Testis (tissue), 2 donors: ENCODE results near the gene BCS1L.

Source experiments
- POLR2A ChIP-seq: fragments of 450-650 bp; IDR thresholded peaks from one replicate; pipeline ENCODE4 v1.6.1; 2017; ENCODE audit warnings: antibody characterized with exemption, mild to moderate bottlenecking, moderate library complexity
- TF ChIP-seq, protein P1 (sequence below), 3 experiments: fragments of 450-650 bp in 2 of 3; fragments of 200-600 bp in 1 of 3; sonication (generic) in 1 of 3; IDR thresholded peaks; one replicate each; pipeline ENCODE4 v1.5.1; 2016 to 2019; ENCODE audit warnings: antibody characterized with exemption in 3 of 3, mild to moderate bottlenecking in 2 of 3, moderate library complexity in 1 of 3

DNA sequence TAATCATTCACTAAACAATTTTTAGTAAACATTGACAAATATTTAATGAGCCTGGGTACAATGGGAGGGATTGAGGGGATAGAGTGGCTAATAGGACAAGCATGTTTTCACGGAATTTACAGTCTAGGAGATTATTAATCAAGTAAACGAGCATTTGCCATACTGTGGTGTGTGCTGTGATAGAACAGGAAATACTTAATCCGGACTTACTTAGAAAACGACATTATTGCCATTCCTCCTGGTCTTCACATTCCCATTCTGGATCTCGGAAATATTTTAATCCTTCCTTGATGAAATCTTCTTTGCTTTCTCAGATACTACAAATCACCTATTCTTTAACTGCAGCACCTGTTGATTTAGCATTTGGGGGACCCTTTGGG, 52.1 kb downstream of the BCS1L start:
- TF ChIP-seq, protein P1, sequence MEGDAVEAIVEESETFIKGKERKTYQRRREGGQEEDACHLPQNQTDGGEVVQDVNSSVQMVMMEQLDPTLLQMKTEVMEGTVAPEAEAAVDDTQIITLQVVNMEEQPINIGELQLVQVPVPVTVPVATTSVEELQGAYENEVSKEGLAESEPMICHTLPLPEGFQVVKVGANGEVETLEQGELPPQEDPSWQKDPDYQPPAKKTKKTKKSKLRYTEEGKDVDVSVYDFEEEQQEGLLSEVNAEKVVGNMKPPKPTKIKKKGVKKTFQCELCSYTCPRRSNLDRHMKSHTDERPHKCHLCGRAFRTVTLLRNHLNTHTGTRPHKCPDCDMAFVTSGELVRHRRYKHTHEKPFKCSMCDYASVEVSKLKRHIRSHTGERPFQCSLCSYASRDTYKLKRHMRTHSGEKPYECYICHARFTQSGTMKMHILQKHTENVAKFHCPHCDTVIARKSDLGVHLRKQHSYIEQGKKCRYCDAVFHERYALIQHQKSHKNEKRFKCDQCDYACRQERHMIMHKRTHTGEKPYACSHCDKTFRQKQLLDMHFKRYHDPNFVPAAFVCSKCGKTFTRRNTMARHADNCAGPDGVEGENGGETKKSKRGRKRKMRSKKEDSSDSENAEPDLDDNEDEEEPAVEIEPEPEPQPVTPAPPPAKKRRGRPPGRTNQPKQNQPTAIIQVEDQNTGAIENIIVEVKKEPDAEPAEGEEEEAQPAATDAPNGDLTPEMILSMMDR (IDR thresholded peaks at IDR 0.05), result no peak
- no peak for TF ChIP-seq POLR2A
